IMR-90 (cell line): ENCODE measurements around the gene SLC15A2. TPM values are rescaled to one million over a fixed set of nuclear protein-coding genes. Genes with fewer than 3 reads are reported as not detected.

Experiments used
- ATAC-seq: fragments of 200-7000 bp; cut with Tn5 transposase; 2 replicates; pipeline ENCODE4 v1.9.1; 2020; ENCODE audit warnings: low read depth, mild to moderate bottlenecking, moderate library complexity
- BruUV-seq: library from RNA; stranded (reverse); fragments of 400-500 nt; replicated peaks from 2 replicates; lab custom pipeline; 2021; lab: Mats Ljungman, UMichigan
- CTCF ChIA-PET: fragments of 300-600 bp; formaldehyde crosslinking; extraction: SDS; loops from one replicate; lab custom pipeline; 2021; ENCODE audit warnings: antibody characterized with exemption; lab: Yijun Ruan, JAX
- POLR2A ChIA-PET: fragments of 300-600 bp; sonication (Branson Sonifier 250); formaldehyde crosslinking; loops from one replicate; lab custom pipeline; 2022; ENCODE audit warnings: antibody characterized with exemption; ENCODE audit not compliant: unreplicated experiment; lab: Charles Lee
- DNase-seq: peaks from one replicate; pipeline ENCODE4 v3.0.0; 2013
- H2AFZ ChIP-seq: replicated peaks from 2 replicates; pipeline ENCODE3; 2013; ENCODE audit warnings: low read length, mild to moderate bottlenecking; ENCODE audit not compliant: poor library complexity
- H2AK5ac ChIP-seq: 2 replicates; pipeline ENCODE4 v1.6.1; 2013; ENCODE audit warnings: low read depth, low read length, inconsistent platforms
- H2AK9ac ChIP-seq: replicated peaks from 2 replicates; pipeline ENCODE3; 2013; ENCODE audit warnings: mild to moderate bottlenecking, low read depth, low read length, moderate library complexity; ENCODE audit not compliant: poor library complexity
- H2BK120ac ChIP-seq: 2 replicates; pipeline ENCODE4 v1.6.1; 2013; ENCODE audit warnings: low read depth, low read length, inconsistent platforms
- H2BK15ac ChIP-seq: 3 replicates; pipeline ENCODE4 v1.6.1; 2013; ENCODE audit warnings: low read depth, low read length, inconsistent platforms
- H2BK20ac ChIP-seq: 2 replicates; pipeline ENCODE4 v1.6.1; 2013; ENCODE audit warnings: low read depth, mild to moderate bottlenecking, inconsistent platforms, low read length, moderate library complexity
- H2BK5ac ChIP-seq: 2 replicates; pipeline ENCODE4 v1.6.1; 2013; ENCODE audit warnings: mild to moderate bottlenecking, low read depth, low read length, inconsistent platforms; ENCODE audit not compliant: poor library complexity, severe bottlenecking
- H3K14ac ChIP-seq: replicated peaks from 2 replicates; pipeline ENCODE4 v1.6.1; 2013; ENCODE audit warnings: low read depth, low read length, inconsistent platforms
- H3K18ac ChIP-seq: 2 replicates; pipeline ENCODE4 v1.6.1; 2013; ENCODE audit warnings: low read depth, low read length, control low read depth
- H3K23ac ChIP-seq: 2 replicates; pipeline ENCODE4 v1.6.1; 2013; ENCODE audit warnings: low read depth, low read length, inconsistent platforms
- H3K27ac ChIP-seq: 2 replicates; pipeline ENCODE4 v1.5.1; 2013; ENCODE audit warnings: mild to moderate bottlenecking, control low read depth, low read length; ENCODE audit not compliant: insufficient read depth
- H3K27me3 ChIP-seq: 2 replicates; pipeline ENCODE4 v1.6.1; 2013; ENCODE audit warnings: low read length; ENCODE audit not compliant: control insufficient read depth, insufficient read depth
- H3K36me3 ChIP-seq: 2 replicates; pipeline ENCODE4 v1.6.1; 2013; ENCODE audit warnings: low read length, mixed read lengths; ENCODE audit not compliant: control insufficient read depth, insufficient read depth
- H3K4ac ChIP-seq: 2 replicates; pipeline ENCODE4 v1.6.1; 2013; ENCODE audit warnings: low read depth, low read length, inconsistent platforms
- H3K4me1 ChIP-seq: 2 replicates; pipeline ENCODE4 v1.6.1; 2013; ENCODE audit warnings: low read length, mixed read lengths; ENCODE audit not compliant: control insufficient read depth, insufficient read depth
- H3K4me2 ChIP-seq: 2 replicates; pipeline ENCODE4 v1.6.1; 2013; ENCODE audit warnings: low read depth, mild to moderate bottlenecking, control low read depth, low read length, moderate library complexity
- H3K4me3 ChIP-seq: 2 replicates; pipeline ENCODE4 v1.5.1; 2013; ENCODE audit warnings: low read depth, mild to moderate bottlenecking, control low read depth, low read length, moderate library complexity; ENCODE audit not compliant: insufficient read depth
- H3K56ac ChIP-seq: 2 replicates; pipeline ENCODE4 v1.6.1; 2013; ENCODE audit warnings: low read length, inconsistent platforms; ENCODE audit not compliant: insufficient read depth; ENCODE audit errors: extremely low read depth
- H3K79me1 ChIP-seq, 2 experiments: 2 replicates each; pipeline ENCODE4 v1.6.1; 2013; ENCODE audit warnings: low read length in 2 of 2, inconsistent platforms in 1 of 2, low read depth in 1 of 2
- H3K9ac ChIP-seq: 2 replicates; pipeline ENCODE4 v1.6.1; 2013; ENCODE audit warnings: low read depth, low read length, control low read depth
- H3K9me1 ChIP-seq: 2 replicates; pipeline ENCODE4 v1.6.1; 2013; ENCODE audit warnings: low read length, inconsistent platforms; ENCODE audit not compliant: insufficient read depth
- H3K9me3 ChIP-seq: 2 replicates; pipeline ENCODE4 v1.6.1; 2013; ENCODE audit warnings: low read length; ENCODE audit not compliant: control insufficient read depth, insufficient read depth
- H4K20me1 ChIP-seq: 2 replicates; pipeline ENCODE4 v1.6.1; 2013; ENCODE audit warnings: low read length, inconsistent platforms; ENCODE audit not compliant: insufficient read depth
- H4K5ac ChIP-seq: 2 replicates; pipeline ENCODE4 v1.6.1; 2013; ENCODE audit warnings: mild to moderate bottlenecking, low read depth, low read length, control low read depth
- H4K8ac ChIP-seq, 2 experiments: 2 replicates each; pipeline ENCODE4 v1.6.1; 2013; ENCODE audit warnings: low read depth in 2 of 2, low read length in 2 of 2, control low read depth in 1 of 2, inconsistent platforms in 1 of 2
- H4K91ac ChIP-seq: 2 replicates; pipeline ENCODE4 v1.6.1; 2013; ENCODE audit warnings: low read depth, low read length, inconsistent platforms; ENCODE audit not compliant: insufficient read depth
- FOS ChIP-seq: fragments of 150-350 bp; IDR thresholded peaks from 2 replicates; pipeline ENCODE4 v1.6.1; 2016; ENCODE audit warnings: low read depth, low read length
- MAFK ChIP-seq: IDR thresholded peaks from 2 replicates; pipeline ENCODE4 v1.6.1; 2012; ENCODE audit warnings: low read depth, low read length, improper control_type of control experiment
- POLR2A ChIP-seq: IDR thresholded peaks from 2 replicates; pipeline ENCODE4 v1.6.1; 2012; ENCODE audit warnings: mild to moderate bottlenecking, low read depth, low read length
- RAD21 ChIP-seq: IDR thresholded peaks from 2 replicates; pipeline ENCODE4 v1.6.1; 2012; ENCODE audit warnings: low read length, improper control_type of control experiment
- RFX5 ChIP-seq: IDR thresholded peaks from 2 replicates; pipeline ENCODE4 v1.8.0; 2012; ENCODE audit warnings: low read depth, mild to moderate bottlenecking, low read length, moderate library complexity
- WGBS, 2 experiments: methylation state at CpG; one replicate each; pipeline versions ENCODE4 v1.1.5 to v1.1.7; 2013; ENCODE audit warnings: missing lambda C conversion rate in 2 of 2; ENCODE audit not compliant: insufficient read length in 1 of 2; ENCODE audit errors: extremely low coverage in 2 of 2; 5-methylcytosine and 5-hydroxymethylcytosine counted together
- dilution Hi-C: fragments of 300-500 bp; cut with HindIII; formaldehyde crosslinking; loops from one replicate; pipeline ENCODE4 v1.14.3; 2018; ENCODE audit warnings: low sequenced_read_pairs; ENCODE audit not compliant: unreplicated experiment
- in situ Hi-C: fragments of 300-500 bp; cut with MboI; formaldehyde crosslinking; loops from 3 replicates; pipeline ENCODE4 v1.14.3; 2019; ENCODE audit warnings: low sequenced_read_pairs, inconsistent platforms, mixed read lengths
- intact Hi-C: fragments of 100-400 bp; cut with micrococcal nuclease; formaldehyde crosslinking; loops from 2 replicates; pipeline ENCODE4 v1.10.0; 2022
- polyA plus RNA-seq, 3 experiments: library from polyadenylated mRNA; depleted of rRNA; stranded (reverse); fragments of >200 nt; gene quantifications; 2 replicates each; pipeline ENCODE4 v1.2.3, GENCODE V29; 2012; ENCODE audit warnings: low replicate concordance in 1 of 3
- total RNA-seq: library from RNA; depleted of rRNA; stranded (reverse); fragments of >200 nt; gene quantifications from 2 replicates; pipeline ENCODE4 v1.2.3, GENCODE V29; 2012

SLC15A2 gene
- total and polyA plus RNA-seq, 2 of the 4 experiments (the other 2 are of a cell fraction) = 0.18 to 0.31 TPM

- ChIA-PET POLR2A (no interaction called here), CTCF (interaction anchor here (0.6 kb wide), 1 partner anchor 103 kb away, joined by 7 read pairs; no protein-coding TSS in a partner anchor)
- Histone ChIP-seq H4K5ac (no peak overlapping the region), H3K27ac (no peak overlapping the region), H2AFZ (no peak overlapping the region), H2BK120ac (no peak overlapping the region), H3K27me3 (no peaks in the 10 kb centered on the region), H3K4me2 (no peak overlapping the region), H4K20me1 (no peaks in the 10 kb centered on the region), H2AK5ac (no peak overlapping the region), H3K9me1 (no peaks in the 10 kb centered on the region), H3K56ac (no peak overlapping the region), H2BK15ac (no peak overlapping the region), H3K14ac (no peak overlapping the region), H3K9me3 (no peaks in the 10 kb centered on the region), H3K4ac (no peak overlapping the region), H3K4me3 (no peak overlapping the region), H3K9ac (no peak overlapping the region), H4K8ac (no peak overlapping the region), H2BK20ac (no peak overlapping the region), H2BK5ac (no peak overlapping the region), H3K36me3 (no peaks in the 10 kb centered on the region), H3K23ac (no peak overlapping the region), H4K91ac (no peak overlapping the region), H2AK9ac (no peak overlapping the region), H3K79me1 (no peaks in the 10 kb centered on the region), H3K4me1 (no peaks in the 10 kb centered on the region), H3K18ac (no peak overlapping the region)
- in situ Hi-C loops (no loop called here), dilution Hi-C loops (no loop called here), intact Hi-C loops (no loop called here)
- TF ChIP-seq RAD21 = no peak
- no peak for TF ChIP-seq POLR2A
- no peak for TF ChIP-seq RFX5
- TF ChIP-seq FOS = no peak
- TF ChIP-seq MAFK = no peak
- DNase-seq (no peak), ATAC-seq (no peak)
- no TSS peak for BruUV-seq
- no CpG with 5 or more reads among the region's 3 CpGs for WGBS, 2 experiments
These were observed 3.1 kb downstream of the SLC15A2 start for GRCh38 chr3:121897296-121897695.
